PC-3 (cell line): ENCODE measurements around the gene ARL4C. TPM values are rescaled to one million over a fixed set of nuclear protein-coding genes. Genes with fewer than 3 reads are reported as not detected.

Experiments
- ATAC-seq: fragments of 200-7000 bp; cut with Tn5 transposase; 2 replicates; pipeline ENCODE4 v1.9.1; 2020; ENCODE audit warnings: mild to moderate bottlenecking, moderate library complexity
- BruUV-seq: library from RNA; stranded (reverse); fragments of 400-500 nt; replicated peaks from 2 replicates; lab custom pipeline; 2021; lab: Mats Ljungman, UMichigan
- CTCF ChIA-PET: fragments of 300-600 bp; sonication (Branson Sonifier 250); formaldehyde crosslinking; loops from one replicate; lab custom pipeline; 2022; ENCODE audit warnings: antibody characterized with exemption; lab: Charles Lee
- POLR2A ChIA-PET: fragments of 300-600 bp; sonication (Branson Sonifier 250); formaldehyde crosslinking; loops from one replicate; lab custom pipeline; 2022; ENCODE audit warnings: antibody characterized with exemption; ENCODE audit not compliant: unreplicated experiment; lab: Charles Lee
- DNase-seq: peaks from one replicate; pipeline ENCODE4 v3.0.0-alpha.2; 2015
- H2AFZ ChIP-seq: fragments of 300-600 bp; sonication (generic); 2 replicates; pipeline ENCODE4 v1.6.0; 2016; ENCODE audit warnings: antibody characterized with exemption, low read length
- H3F3A ChIP-seq: fragments of 300-600 bp; sonication (generic); one replicate; pipeline ENCODE4 v1.6.0; 2017; ENCODE audit warnings: antibody characterized with exemption, low read length, control low read depth, mild to moderate bottlenecking; ENCODE audit not compliant: unreplicated experiment
- H3K27ac ChIP-seq: fragments of 300-600 bp; sonication (generic); 2 replicates; pipeline ENCODE4 v1.5.1; 2016; ENCODE audit warnings: mild to moderate bottlenecking, low read length
- H3K27me3 ChIP-seq: fragments of 300-600 bp; sonication (generic); 2 replicates; pipeline ENCODE4 v1.6.1; 2016; ENCODE audit warnings: low read length, mixed read lengths
- H3K36me3 ChIP-seq: fragments of 300-600 bp; sonication (generic); 2 replicates; pipeline ENCODE4 v1.6.1; 2016; ENCODE audit warnings: low read depth, mixed run types, low read length, mixed read lengths
- H3K4me1 ChIP-seq: fragments of 300-600 bp; sonication (generic); 2 replicates; pipeline ENCODE4 v1.5.1; 2016; ENCODE audit warnings: low read length; ENCODE audit not compliant: insufficient read depth
- H3K4me2 ChIP-seq: fragments of 300-600 bp; sonication (generic); 2 replicates; pipeline ENCODE4 v1.6.0; 2016; ENCODE audit warnings: low read length
- H3K4me3 ChIP-seq: fragments of 300-600 bp; sonication (generic); 2 replicates; pipeline ENCODE4 v1.5.1; 2016; ENCODE audit warnings: mild to moderate bottlenecking, low read length, mixed read lengths
- H3K79me2 ChIP-seq: fragments of 300-600 bp; sonication (generic); 2 replicates; pipeline ENCODE4 v1.6.1; 2017; ENCODE audit warnings: low read length, mixed read lengths
- H3K9ac ChIP-seq: fragments of 300-600 bp; sonication (generic); 2 replicates; pipeline ENCODE4 v1.6.0; 2016; ENCODE audit warnings: mild to moderate bottlenecking, low read length
- H3K9me2 ChIP-seq: fragments of 300-600 bp; sonication (generic); replicated peaks from 2 replicates; pipeline ENCODE4 v1.6.1; 2016; ENCODE audit warnings: mixed run types, low read length, mixed read lengths
- H3K9me3 ChIP-seq: fragments of 300-600 bp; sonication (generic); 2 replicates; pipeline ENCODE4 v1.6.1; 2016; ENCODE audit warnings: low read length, mixed read lengths
- H4K20me1 ChIP-seq: fragments of 300-600 bp; sonication (generic); 2 replicates; pipeline ENCODE4 v1.6.1; 2016; ENCODE audit warnings: low read length, mixed read lengths
- EZH2 ChIP-seq: fragments of 300-600 bp; sonication (generic); IDR thresholded peaks from one replicate; pipeline ENCODE4 v1.6.1; 2017; ENCODE audit warnings: antibody characterized with exemption, mild to moderate bottlenecking, low read length; ENCODE audit not compliant: unreplicated experiment
- EZH2phosphoT487 ChIP-seq: fragments of 300-600 bp; sonication (generic); IDR thresholded peaks from 2 replicates; pipeline ENCODE4 v1.6.1; 2018; ENCODE audit warnings: mild to moderate bottlenecking, antibody characterized with exemption, low read length, borderline replicate concordance
- intact Hi-C: fragments of 100-400 bp; cut with micrococcal nuclease; formaldehyde crosslinking; loops from 2 replicates; pipeline ENCODE4 v1.9.0; 2023
- total RNA-seq: library from RNA; depleted of rRNA; stranded (reverse); fragments of >200 nt; gene quantifications from 2 replicates; pipeline ENCODE4 v1.2.3, GENCODE V29; 2014
- TF ChIP-seq, protein P1 (sequence below): fragments of 300-600 bp; sonication (generic); conservative IDR thresholded peaks from 2 replicates; pipeline ENCODE4 v1.5.1; 2017; ENCODE audit warnings: antibody characterized with exemption, low read depth, mild to moderate bottlenecking, low read length

ARL4C gene
- total RNA-seq, 1 experiment from 2014 or later = 19.9 TPM

DNA sequence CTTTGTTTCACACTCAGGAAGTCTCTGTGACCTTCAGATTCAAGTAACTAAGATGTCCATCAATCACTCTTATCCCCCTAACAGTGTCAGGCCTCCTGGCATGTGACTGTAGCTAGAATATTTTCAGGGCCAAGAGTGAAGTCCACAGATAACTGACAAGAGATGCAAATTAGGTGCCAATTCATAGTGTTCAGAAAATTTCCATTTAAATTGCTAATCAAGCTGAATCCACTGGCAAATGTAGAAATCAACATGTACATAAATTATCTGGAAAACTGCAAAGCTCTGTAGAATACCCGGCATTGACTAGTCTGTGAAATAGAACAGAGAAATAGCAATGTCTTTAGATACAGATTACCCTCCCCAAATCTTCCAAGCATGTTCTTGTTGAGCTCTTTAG is 38.6 kb upstream of the ARL4C start:
- BruUV-seq = no TSS peak
- H3K9me3 ChIP-seq = no peaks in the 10 kb centered on the region
- no peak overlapping the region for H3K9ac ChIP-seq
- no peaks in the 10 kb centered on the region for H3K27me3 ChIP-seq
- no peaks in the 10 kb centered on the region for H4K20me1 ChIP-seq
- no peaks in the 10 kb centered on the region for H3K79me2 ChIP-seq
- intact Hi-C loops = no loop called here
- no peaks in the 10 kb centered on the region for H3F3A ChIP-seq
- no peaks in the 10 kb centered on the region for H3K9me2 ChIP-seq
- ChIA-PET POLR2A (no interaction called here), CTCF (interaction anchor here (0.6 kb wide), 1 partner anchor 428 kb away, joined by 3 read pairs; no protein-coding TSS in a partner anchor)
- H2AFZ ChIP-seq = no peak overlapping the region
- no peak overlapping the region for H3K4me2 ChIP-seq
- TF ChIP-seq EZH2phosphoT487 (no peak), EZH2 (no peak)
- TF ChIP-seq, protein P1, sequence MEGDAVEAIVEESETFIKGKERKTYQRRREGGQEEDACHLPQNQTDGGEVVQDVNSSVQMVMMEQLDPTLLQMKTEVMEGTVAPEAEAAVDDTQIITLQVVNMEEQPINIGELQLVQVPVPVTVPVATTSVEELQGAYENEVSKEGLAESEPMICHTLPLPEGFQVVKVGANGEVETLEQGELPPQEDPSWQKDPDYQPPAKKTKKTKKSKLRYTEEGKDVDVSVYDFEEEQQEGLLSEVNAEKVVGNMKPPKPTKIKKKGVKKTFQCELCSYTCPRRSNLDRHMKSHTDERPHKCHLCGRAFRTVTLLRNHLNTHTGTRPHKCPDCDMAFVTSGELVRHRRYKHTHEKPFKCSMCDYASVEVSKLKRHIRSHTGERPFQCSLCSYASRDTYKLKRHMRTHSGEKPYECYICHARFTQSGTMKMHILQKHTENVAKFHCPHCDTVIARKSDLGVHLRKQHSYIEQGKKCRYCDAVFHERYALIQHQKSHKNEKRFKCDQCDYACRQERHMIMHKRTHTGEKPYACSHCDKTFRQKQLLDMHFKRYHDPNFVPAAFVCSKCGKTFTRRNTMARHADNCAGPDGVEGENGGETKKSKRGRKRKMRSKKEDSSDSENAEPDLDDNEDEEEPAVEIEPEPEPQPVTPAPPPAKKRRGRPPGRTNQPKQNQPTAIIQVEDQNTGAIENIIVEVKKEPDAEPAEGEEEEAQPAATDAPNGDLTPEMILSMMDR = no peak
- H3K4me3 ChIP-seq = no peak overlapping the region
- ATAC-seq = no peak
- no peak for DNase-seq
- no peak overlapping the region for H3K27ac ChIP-seq
- no peaks in the 10 kb centered on the region for H3K36me3 ChIP-seq
- no peaks in the 10 kb centered on the region for H3K4me1 ChIP-seq

DNA sequence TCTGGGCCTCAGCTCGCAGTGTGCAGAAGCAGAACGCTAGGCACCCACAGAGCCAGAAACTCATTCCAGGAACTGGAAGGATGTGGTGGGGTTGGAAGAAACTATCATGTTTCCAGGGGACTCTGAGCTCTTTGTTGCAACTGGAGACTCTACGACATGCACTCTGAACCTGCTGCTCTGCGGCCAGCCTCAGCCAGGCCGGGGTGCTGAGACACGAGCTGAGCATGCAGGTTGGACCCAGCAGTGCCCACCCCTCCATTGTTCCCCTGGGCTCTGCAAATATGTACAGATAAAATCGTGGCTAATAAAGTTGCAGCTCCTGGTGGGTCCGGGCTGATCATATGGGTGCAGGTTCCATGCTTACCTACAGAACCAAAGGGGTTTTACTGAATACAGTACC is 37.6 kb upstream of the ARL4C start:
- Histone ChIP-seq H3K27me3 (no peaks in the 10 kb centered on the region), H3K4me1 (no peaks in the 10 kb centered on the region), H3K9me2 (no peaks in the 10 kb centered on the region), H2AFZ (no peak overlapping the region), H3F3A (no peaks in the 10 kb centered on the region), H3K4me3 (no peak overlapping the region), H3K4me2 (no peak overlapping the region), H3K79me2 (no peaks in the 10 kb centered on the region), H4K20me1 (no peaks in the 10 kb centered on the region), H3K9ac (no peak overlapping the region), H3K9me3 (no peaks in the 10 kb centered on the region), H3K36me3 (no peaks in the 10 kb centered on the region), H3K27ac (no peak overlapping the region)
- DNase-seq (no peak), ATAC-seq (no peak)
- BruUV-seq = no TSS peak
- ChIA-PET CTCF (no interaction called here), POLR2A (no interaction called here)
- intact Hi-C loops = no loop called here
- no peak for TF ChIP-seq EZH2phosphoT487
- TF ChIP-seq EZH2 = no peak
- TF ChIP-seq, protein P1 = no peak

DNA sequence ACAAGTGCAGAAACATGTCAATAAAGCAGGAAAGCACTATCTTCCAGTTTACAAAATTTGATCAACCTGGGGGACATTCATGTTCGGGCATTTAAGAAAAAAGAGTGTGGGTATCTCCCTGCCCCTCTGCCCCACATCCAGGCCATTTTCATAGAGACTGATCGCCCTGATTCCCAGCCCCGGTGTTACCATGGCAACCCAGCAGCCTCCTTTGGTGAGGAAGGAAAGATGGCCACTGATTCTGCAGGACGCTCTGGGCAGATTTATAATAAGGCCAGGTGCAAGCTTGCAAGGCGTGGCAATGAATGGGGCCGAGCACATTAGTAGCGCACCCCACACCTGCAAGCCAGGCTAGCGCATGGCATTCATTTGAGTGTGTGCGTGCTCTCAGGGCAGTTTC is 36.7 kb upstream of the ARL4C start:
- H3K36me3 ChIP-seq = no peaks in the 10 kb centered on the region
- H3K9ac ChIP-seq = no peak overlapping the region
- no peaks in the 10 kb centered on the region for H3K9me3 ChIP-seq
- no peaks in the 10 kb centered on the region for H3K4me1 ChIP-seq
- no peaks in the 10 kb centered on the region for H3K9me2 ChIP-seq
- no TSS peak for BruUV-seq
- TF ChIP-seq, protein P1 = no peak
- TF ChIP-seq EZH2 (no peak), EZH2phosphoT487 (no peak)
- POLR2A ChIA-PET = no interaction called here
- no peak for DNase-seq
- CTCF ChIA-PET = no interaction called here
- H3K27ac ChIP-seq = no peak overlapping the region
- H2AFZ ChIP-seq = no peak overlapping the region
- no peak for ATAC-seq
- H3F3A ChIP-seq = no peaks in the 10 kb centered on the region
- no peaks in the 10 kb centered on the region for H3K79me2 ChIP-seq
- no peaks in the 10 kb centered on the region for H3K27me3 ChIP-seq
- intact Hi-C loops = no loop called here
- H3K4me3 ChIP-seq = no peak overlapping the region
- H4K20me1 ChIP-seq = no peaks in the 10 kb centered on the region
- H3K4me2 ChIP-seq = no peak overlapping the region
